ENCODE data around the gene CD3G. TPM values are rescaled to one million over a fixed set of nuclear protein-coding genes. Genes with fewer than 3 reads are reported as not detected.
A peak's percentile ranks its signal among the peaks of the same experiment; 100 is the strongest.

CD3G gene
- polyA plus RNA-seq, 3 donors = 0.31 to 0.51 (median 0.43) TPM

GRCh38 chr11:118322721-118323120 lies 21.4 kb upstream of the CD3G start:
- no peak for DNase-seq (ENCODE audit: low read depth in 3 of 3, low spot score in 2 of 3)

GRCh38 chr11:118325283-118325682 lies 18.9 kb upstream of the CD3G start:
- no peak for DNase-seq (ENCODE audit: low read depth in 3 of 3, low spot score in 2 of 3)

GRCh38 chr11:118328745-118329144 lies 15.4 kb upstream of the CD3G start:
- DNase-seq (ENCODE audit: low read depth in 3 of 3, low spot score in 2 of 3) = no peak

GRCh38 chr11:118334745-118335144 lies 9.4 kb upstream of the CD3G start:
- DNase-seq (ENCODE audit: low read depth in 3 of 3, low spot score in 2 of 3) = no peak

- DNase-seq (ENCODE audit: low read depth in 3 of 3, low spot score in 2 of 3) = no peak
These were observed 5.5 kb upstream of the CD3G start for GRCh38 chr11:118338637-118339061.

GRCh38 chr11:118339281-118339961 lies 4.7 kb upstream of the CD3G start:
- no peak for DNase-seq (ENCODE audit: low read depth in 3 of 3, low spot score in 2 of 3)

- DNase-seq (ENCODE audit: low read depth in 3 of 3, low spot score in 2 of 3) = no peak
These were observed 3.7 kb upstream of the CD3G start for GRCh38 chr11:118340449-118340848.

GRCh38 chr11:118341261-118341660 lies 2.9 kb upstream of the CD3G start:
- DNase-seq (ENCODE audit: low read depth in 3 of 3, low spot score in 2 of 3) = no peak

GRCh38 chr11:118341815-118342489 lies 2.2 kb upstream of the CD3G start:
- no peak for DNase-seq (ENCODE audit: low read depth in 3 of 3, low spot score in 2 of 3)

- DNase-seq (ENCODE audit: low read depth in 3 of 3, low spot score in 2 of 3) = no peak
These were observed 1.5 kb upstream of the CD3G start, which contains the start of gene CD3D for GRCh38 chr11:118342503-118343161. Gene CD3D (minus strand): TSS chr11:118342705. CDS start chr11:118342607, 98 bp downstream.

- DNase-seq (ENCODE audit: low read depth in 3 of 3, low spot score in 2 of 3) = no peak
These were observed 896 bp upstream of the CD3G start for GRCh38 chr11:118343248-118343647.

- no peak for DNase-seq (ENCODE audit: low read depth in 3 of 3, low spot score in 2 of 3)
These were observed 5.3 kb downstream of the CD3G start for GRCh38 chr11:118349475-118349874.

- DNase-seq (ENCODE audit: low read depth in 3 of 3, low spot score in 2 of 3) = peak in 2 of 3 donors; percentile 2 to 3
These were observed 9.1 kb downstream of the CD3G start for GRCh38 chr11:118353084-118353710.

GRCh38 chr11:118358071-118358470 lies 13.9 kb downstream of the CD3G start:
- no peak for DNase-seq (ENCODE audit: low read depth in 3 of 3, low spot score in 2 of 3)

GRCh38 chr11:118359295-118359958 lies 15.3 kb downstream of the CD3G start, which contains the start of gene UBE4A:
Gene UBE4A (plus strand): TSS chr11:118359600. CDS start chr11:118365081, 5,481 bp downstream.
- DNase-seq (ENCODE audit: low read depth in 3 of 3, low spot score in 2 of 3) = peak; percentile 87 to 91 (median 90)

- no peak for DNase-seq (ENCODE audit: low read depth in 3 of 3, low spot score in 2 of 3)
These were observed 20.9 kb downstream of the CD3G start for GRCh38 chr11:118364956-118365615.

GRCh38 chr11:118366287-118366686 lies 22.1 kb downstream of the CD3G start:
- DNase-seq (ENCODE audit: low read depth in 3 of 3, low spot score in 2 of 3) = no peak

GRCh38 chr11:118370774-118371173 lies 26.6 kb downstream of the CD3G start:
- no peak for DNase-seq (ENCODE audit: low read depth in 3 of 3, low spot score in 2 of 3)

- no peak for DNase-seq (ENCODE audit: low read depth in 3 of 3, low spot score in 2 of 3)
These were observed 29.1 kb downstream of the CD3G start for GRCh38 chr11:118373263-118373662.

GRCh38 chr11:118373871-118374270 lies 29.7 kb downstream of the CD3G start:
- no peak for DNase-seq (ENCODE audit: low read depth in 3 of 3, low spot score in 2 of 3)
